HepG2 (cell line): ENCODE data around the gene ALDOA. TPM values are rescaled to one million over a fixed set of nuclear protein-coding genes. Genes with fewer than 3 reads are reported as not detected.

Experiments
- ATF1 ChIP-seq: IDR thresholded peaks from 2 replicates; pipeline ENCODE4 v1.6.1; 2016; ENCODE audit warnings: mild to moderate bottlenecking, control low read depth
- EEA1 ChIP-seq: sonication (generic); formaldehyde crosslinking; IDR thresholded peaks from 2 replicates; pipeline ENCODE4 v1.5.1; 2020; ENCODE audit warnings: mild to moderate bottlenecking, missing genetic modification reagents, borderline replicate concordance
- HNRNPL ChIP-seq: fragments of 200-400 bp; formaldehyde crosslinking; IDR thresholded peaks from 2 replicates; pipeline ENCODE4 v1.6.1; 2017; ENCODE audit warnings: mild to moderate bottlenecking, low read depth, low read length
- HNRNPLL ChIP-seq: fragments of 200-400 bp; formaldehyde crosslinking; IDR thresholded peaks from 2 replicates; pipeline ENCODE4 v1.6.1; 2017; ENCODE audit warnings: mild to moderate bottlenecking, low read depth, low read length; ENCODE audit not compliant: poor library complexity, severe bottlenecking
- MTA1 ChIP-seq: sonication (generic); formaldehyde crosslinking; IDR thresholded peaks from 2 replicates; pipeline ENCODE4 v1.4.0; 2020; ENCODE audit warnings: missing genetic modification reagents, mild to moderate bottlenecking, borderline replicate concordance
- PHF8 ChIP-seq: sonication (generic); formaldehyde crosslinking; IDR thresholded peaks from 2 replicates; pipeline ENCODE4 v1.5.0; 2020; ENCODE audit warnings: missing genetic modification reagents
- POLR2G ChIP-seq: fragments of 200-400 bp; formaldehyde crosslinking; IDR thresholded peaks from 2 replicates; pipeline ENCODE4 v1.6.1; 2018; ENCODE audit warnings: mild to moderate bottlenecking, low read depth, low read length, moderate library complexity
- SAFB2 ChIP-seq: sonication (generic); formaldehyde crosslinking; IDR thresholded peaks from 2 replicates; pipeline ENCODE4 v1.5.1; 2020; ENCODE audit warnings: missing genetic modification reagents, low read depth, mild to moderate bottlenecking, borderline replicate concordance
- SMAD1 ChIP-seq: sonication (generic); formaldehyde crosslinking; IDR thresholded peaks from 2 replicates; pipeline ENCODE4 v1.4.0; 2020; ENCODE audit warnings: missing genetic modification reagents, low read depth, mild to moderate bottlenecking, borderline replicate concordance
- SP4 ChIP-seq: sonication (generic); formaldehyde crosslinking; IDR thresholded peaks from 2 replicates; pipeline ENCODE4 v1.8.1; 2023; ENCODE audit warnings: mild to moderate bottlenecking, missing genetic modification reagents
- SRSF4 ChIP-seq: fragments of 200-400 bp; formaldehyde crosslinking; IDR thresholded peaks from one replicate; pipeline ENCODE4 v1.6.1; 2018; ENCODE audit warnings: mild to moderate bottlenecking, low read depth, low read length, moderate library complexity; ENCODE audit not compliant: poor library complexity, severe bottlenecking
- ZFY ChIP-seq: sonication (generic); formaldehyde crosslinking; IDR thresholded peaks from 2 replicates; pipeline ENCODE4 v1.4.0; 2020; ENCODE audit warnings: missing genetic modification reagents
- ZNF234 ChIP-seq: sonication (generic); formaldehyde crosslinking; conservative IDR thresholded peaks from 2 replicates; pipeline ENCODE4 v1.5.1; 2020; ENCODE audit warnings: mild to moderate bottlenecking, missing genetic modification reagents
- ZNF235 ChIP-seq: sonication (generic); formaldehyde crosslinking; IDR thresholded peaks from 2 replicates; pipeline ENCODE4 v1.8.1; 2023; ENCODE audit warnings: mild to moderate bottlenecking, missing genetic modification reagents, borderline replicate concordance
- ZNF501 ChIP-seq: sonication (generic); formaldehyde crosslinking; IDR thresholded peaks from 2 replicates; pipeline ENCODE4 v1.5.1; 2020; ENCODE audit warnings: mild to moderate bottlenecking, moderate library complexity, missing genetic modification reagents
- ZNF572 ChIP-seq: sonication (generic); formaldehyde crosslinking; IDR thresholded peaks from 2 replicates; pipeline ENCODE4 v1.5.1; 2020; ENCODE audit warnings: mild to moderate bottlenecking, missing genetic modification reagents
- ZNF891 ChIP-seq: sonication (generic); formaldehyde crosslinking; IDR thresholded peaks from 2 replicates; pipeline ENCODE4 v1.5.0; 2020; ENCODE audit warnings: mild to moderate bottlenecking, missing genetic modification reagents
- ZSCAN25 ChIP-seq: sonication (generic); formaldehyde crosslinking; IDR thresholded peaks from 2 replicates; pipeline ENCODE4 v1.8.0; 2022; ENCODE audit warnings: mild to moderate bottlenecking, missing genetic modification reagents
- polyA plus RNA-seq, 8 experiments: library from polyadenylated mRNA; depleted of rRNA in 3 of 8; stranded (reverse) in 7 of 8; unstranded in 1 of 8; fragments of >200 nt; fragmentation: Illumina TruSeq in 4 of 8; extraction: Trizol in 4 of 8; gene quantifications; 2 replicates each; pipeline versions ENCODE4 v1.2.1 to v1.2.3, GENCODE V29; 2011 to 2016; ENCODE audit warnings: low read depth in 4 of 8, missing spikeins in 1 of 8, mixed read lengths in 1 of 8; ENCODE audit not compliant: insufficient read depth in 1 of 8
- total RNA-seq, 5 experiments: library from RNA; depleted of rRNA; stranded (reverse); fragments of >200 nt; fragmentation: Illumina TruSeq; extraction: Trizol; gene quantifications; 2 replicates each; pipeline ENCODE4 v1.2.3, GENCODE V29; 2016; ENCODE audit warnings: low read depth in 1 of 5
- TF ChIP-seq, protein P1 (sequence below): sonication (generic); formaldehyde crosslinking; IDR thresholded peaks from 2 replicates; pipeline ENCODE4 v1.5.0; 2020; ENCODE audit warnings: mild to moderate bottlenecking, missing genetic modification reagents

The ALDOA gene
- total and polyA plus RNA-seq, 2 of the 13 experiments (the other 11 are each of a cell fraction or from before 2014, with no cell fraction given), result 925 to 1,884 TPM

DNA sequence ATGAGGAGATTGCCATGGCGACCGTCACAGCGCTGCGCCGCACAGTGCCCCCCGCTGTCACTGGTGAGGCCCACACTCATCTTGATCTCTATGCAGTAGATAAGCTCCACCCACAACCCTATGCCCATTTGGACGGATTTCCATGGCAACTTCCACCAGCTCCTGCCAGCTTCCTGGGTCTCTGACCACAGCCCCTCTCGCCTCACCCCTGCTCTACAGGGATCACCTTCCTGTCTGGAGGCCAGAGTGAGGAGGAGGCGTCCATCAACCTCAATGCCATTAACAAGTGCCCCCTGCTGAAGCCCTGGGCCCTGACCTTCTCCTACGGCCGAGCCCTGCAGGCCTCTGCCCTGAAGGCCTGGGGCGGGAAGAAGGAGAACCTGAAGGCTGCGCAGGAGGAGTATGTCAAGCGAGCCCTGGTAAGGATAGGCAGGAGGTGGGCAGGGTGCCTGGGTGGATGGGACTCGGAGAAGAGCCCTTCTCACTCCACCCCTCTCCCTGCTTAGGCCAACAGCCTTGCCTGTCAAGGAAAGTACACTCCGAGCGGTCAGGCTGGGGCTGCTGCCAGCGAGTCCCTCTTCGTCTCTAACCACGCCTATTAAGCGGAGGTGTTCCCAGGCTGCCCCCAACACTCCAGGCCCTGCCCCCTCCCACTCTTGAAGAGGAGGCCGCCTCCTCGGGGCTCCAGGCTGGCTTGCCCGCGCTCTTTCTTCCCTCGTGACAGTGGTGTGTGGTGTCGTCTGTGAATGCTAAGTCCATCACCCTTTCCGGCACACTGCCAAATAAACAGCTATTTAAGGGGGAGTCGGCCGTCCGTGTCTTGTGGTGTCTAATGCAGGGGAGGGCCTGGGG is 4.3 kb downstream of the ALDOA start (continued):
- 0 out of 2 replicates have a peak, but pooled peaks have one; percentile 29 for TF ChIP-seq ZNF235 (CRISPR knock-in tag)
- peak; percentile 29 for TF ChIP-seq SRSF4
- TF ChIP-seq SAFB2 (CRISPR knock-in tag), result peak; percentile 42; the same call in 1 of the 2 replicates
- TF ChIP-seq HNRNPLL, result peak; percentile 28
- 0 out of 2 replicates have a peak, but pooled peaks have one; percentile 14 for TF ChIP-seq ZNF572 (CRISPR knock-in tag)
- no peak for TF ChIP-seq ZNF234
- TF ChIP-seq HNRNPL, result 0 out of 2 replicates have a peak, but pooled peaks have one; percentile 17
- TF ChIP-seq ZFY (CRISPR knock-in tag), result 0 out of 2 replicates have a peak, but pooled peaks have one; percentile 28
- TF ChIP-seq MTA1, result 0 out of 2 replicates have a peak, but pooled peaks have one; percentile 8
- peak; percentile 66; the same call in 1 of the 2 replicates for TF ChIP-seq POLR2G
- TF ChIP-seq ZNF891, result peak; percentile 25; the same call in 1 of the 2 replicates
- peak; percentile 51; the same call in 1 of the 2 replicates for TF ChIP-seq SMAD1 (CRISPR knock-in tag)
- peak; percentile 18; the same call in 1 of the 2 replicates for TF ChIP-seq SP4 (CRISPR knock-in tag)
- peak; percentile 95 for TF ChIP-seq ZSCAN25 (CRISPR knock-in tag)
- TF ChIP-seq, protein P1, sequence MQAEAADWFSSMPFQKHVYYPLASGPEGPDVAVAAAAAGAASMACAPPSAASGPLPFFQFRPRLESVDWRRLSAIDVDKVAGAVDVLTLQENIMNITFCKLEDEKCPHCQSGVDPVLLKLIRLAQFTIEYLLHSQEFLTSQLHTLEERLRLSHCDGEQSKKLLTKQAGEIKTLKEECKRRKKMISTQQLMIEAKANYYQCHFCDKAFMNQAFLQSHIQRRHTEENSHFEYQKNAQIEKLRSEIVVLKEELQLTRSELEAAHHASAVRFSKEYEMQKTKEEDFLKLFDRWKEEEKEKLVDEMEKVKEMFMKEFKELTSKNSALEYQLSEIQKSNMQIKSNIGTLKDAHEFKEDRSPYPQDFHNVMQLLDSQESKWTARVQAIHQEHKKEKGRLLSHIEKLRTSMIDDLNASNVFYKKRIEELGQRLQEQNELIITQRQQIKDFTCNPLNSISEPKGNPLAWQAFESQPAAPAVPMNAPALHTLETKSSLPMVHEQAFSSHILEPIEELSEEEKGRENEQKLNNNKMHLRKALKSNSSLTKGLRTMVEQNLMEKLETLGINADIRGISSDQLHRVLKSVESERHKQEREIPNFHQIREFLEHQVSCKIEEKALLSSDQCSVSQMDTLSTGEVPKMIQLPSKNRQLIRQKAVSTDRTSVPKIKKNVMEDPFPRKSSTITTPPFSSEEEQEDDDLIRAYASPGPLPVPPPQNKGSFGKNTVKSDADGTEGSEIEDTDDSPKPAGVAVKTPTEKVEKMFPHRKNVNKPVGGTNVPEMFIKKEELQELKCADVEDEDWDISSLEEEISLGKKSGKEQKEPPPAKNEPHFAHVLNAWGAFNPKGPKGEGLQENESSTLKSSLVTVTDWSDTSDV (CRISPR knock-in tag), result peak; percentile 50; the same call in 1 of the 2 replicates
- 0 out of 2 replicates have a peak, but pooled peaks have one; percentile 6 for TF ChIP-seq PHF8
- no peak for TF ChIP-seq ATF1 (CRISPR knock-in tag)
- no peak for TF ChIP-seq ZNF501
- peak; percentile 64; the same call in 1 of the 2 replicates for TF ChIP-seq EEA1 (CRISPR knock-in tag)
